ENCODE results near the gene AHSA1. TPM values are rescaled to one million over a fixed set of nuclear protein-coding genes. Genes with fewer than 3 reads are reported as not detected.

The AHSA1 gene
- total and polyA plus RNA-seq, 7 donors: 82.3 to 120 (median 102) TPM

- TF ChIP-seq POLR2A (IDR thresholded peaks at IDR 0.05): no peak
- no peak for TF ChIP-seq CTCF (IDR thresholded peaks at IDR 0.05)
- TF ChIP-seq EP300 (IDR thresholded peaks at IDR 0.05): no peak
- no peak for TF ChIP-seq POLR2AphosphoS5 (IDR thresholded peaks at IDR 0.05)
- no peaks in the 10 kb centered on the region for H3K36me3 ChIP-seq
- WGBS, 2 donors: 43 to 74% methylated on average over 11 of the region's 11 CpGs
- H3K27ac ChIP-seq: no peak overlapping the region
- H3K4me1 ChIP-seq: peaks cover 0 to 17% (median 16%) of the 10 kb centered on the region in 4 donors
- intact Hi-C loops (cut with DNase I): no loop called here
- no peak overlapping the region for H3K4me3 ChIP-seq
- H3K27me3 ChIP-seq: peaks cover 18 to 34% (median 26%) of the 10 kb centered on the region in 3 donors
- H3K9me3 ChIP-seq: peaks cover 0 to 4% (median 1%) of the 10 kb centered on the region in 4 donors
- no peak for DNase-seq
Measured at GRCh38 chr14:77502109-77502782, 44.4 kb downstream of the AHSA1 start.

- DNase-seq: no peak
- Histone ChIP-seq H3K27ac (no peak overlapping the region), H3K4me3 (no peak overlapping the region), H3K36me3 (peaks cover 0 to 6% (median 3%) of the 10 kb centered on the region in 4 donors), H3K27me3 (peaks cover 15 to 25% (median 22%) of the 10 kb centered on the region in 3 donors), H3K4me1 (peaks cover 0 to 13% (median 12%) of the 10 kb centered on the region in 4 donors), H3K9me3 (peaks cover 0 to 4% (median 1%) of the 10 kb centered on the region in 4 donors)
- intact Hi-C loops (cut with DNase I): no loop called here
- TF ChIP-seq CTCF (IDR thresholded peaks at IDR 0.05) (no peak), POLR2AphosphoS5 (IDR thresholded peaks at IDR 0.05) (no peak), POLR2A (IDR thresholded peaks at IDR 0.05) (no peak), EP300 (IDR thresholded peaks at IDR 0.05) (no peak)
- 97 to 98% methylated on average over 5 of the region's 5 CpGs for WGBS, 2 donors
Measured at GRCh38 chr14:77503138-77503537, 45.2 kb downstream of the AHSA1 start.

- no peak overlapping the region for H3K4me3 ChIP-seq
- peaks cover 0 to 6% (median 4%) of the 10 kb centered on the region in 3 donors for H3K27me3 ChIP-seq
- peaks cover 0 to 18% (median 4%) of the 10 kb centered on the region in 4 donors for H3K36me3 ChIP-seq
- H3K4me1 ChIP-seq: no peaks in the 10 kb centered on the region
- peaks cover 0 to 4% (median 1%) of the 10 kb centered on the region in 4 donors for H3K9me3 ChIP-seq
- no peak for DNase-seq
- TF ChIP-seq CTCF (IDR thresholded peaks at IDR 0.05) (no peak), EP300 (IDR thresholded peaks at IDR 0.05) (no peak), POLR2AphosphoS5 (IDR thresholded peaks at IDR 0.05) (no peak), POLR2A (IDR thresholded peaks at IDR 0.05) (no peak)
- 71 to 80% methylated on average over 4 of the region's 4 CpGs for WGBS, 2 donors
- H3K27ac ChIP-seq: no peak overlapping the region
- intact Hi-C loops (cut with DNase I): no loop called here
Measured at GRCh38 chr14:77505031-77505430, 47.1 kb downstream of the AHSA1 start.

GRCh38 chr14:77507762-77508161, 49.9 kb downstream of the AHSA1 start:
- Histone ChIP-seq H3K9me3 (peaks cover 0 to 4% (median 1%) of the 10 kb centered on the region in 4 donors), H3K27ac (no peak overlapping the region), H3K27me3 (no peaks in the 10 kb centered on the region), H3K36me3 (peaks cover 7 to 40% (median 10%) of the 10 kb centered on the region in 4 donors), H3K4me3 (no peak overlapping the region), H3K4me1 (no peaks in the 10 kb centered on the region)
- no peak for DNase-seq
- whole genome bisulfite sequencing, 2 donors: 98 to 99% methylated on average over 3 of the region's 3 CpGs
- intact Hi-C loops (cut with DNase I): no loop called here
- TF ChIP-seq POLR2AphosphoS5 (IDR thresholded peaks at IDR 0.05) (no peak), POLR2A (IDR thresholded peaks at IDR 0.05) (no peak), CTCF (IDR thresholded peaks at IDR 0.05) (no peak), EP300 (IDR thresholded peaks at IDR 0.05) (no peak)

Data from sigmoid colon (tissue), 7 donors.